ENCODE data around the gene ASB1.

Gene ASB1

GRCh38 chr2:238426568-238427434 lies at the start of gene ASB1:
ASB1 (plus strand) TSS chr2:238426927; CDS start chr2:238427071, 144 bp downstream.
- no peak for TF ChIP-seq CTCF (IDR thresholded peaks at IDR 0.05; ENCODE audit: low read depth, low read length)
- peak within 1 kb of the TSS; percentile 97 for H3K4me3 ChIP-seq (ENCODE audit: low read depth, low read length)

GRCh38 chr2:238378230-238379095 lies 48.3 kb upstream of the ASB1 start:
- TF ChIP-seq CTCF (IDR thresholded peaks at IDR 0.05; ENCODE audit: low read depth, low read length), result no peak
- H3K4me3 ChIP-seq (ENCODE audit: low read depth, low read length), result no peak overlapping the region

- no peak for TF ChIP-seq CTCF (IDR thresholded peaks at IDR 0.05; ENCODE audit: low read depth, low read length)
- H3K4me3 ChIP-seq (ENCODE audit: low read depth, low read length), result no peak overlapping the region
Observed at GRCh38 chr2:238379096-238379810, 47.5 kb upstream of the ASB1 start.

- TF ChIP-seq CTCF (IDR thresholded peaks at IDR 0.05; ENCODE audit: low read depth, low read length), result no peak
- H3K4me3 ChIP-seq (ENCODE audit: low read depth, low read length), result no peak overlapping the region
Observed at GRCh38 chr2:238380336-238380735, 46.4 kb upstream of the ASB1 start.

- no peak for TF ChIP-seq CTCF (IDR thresholded peaks at IDR 0.05; ENCODE audit: low read depth, low read length)
- H3K4me3 ChIP-seq (ENCODE audit: low read depth, low read length), result no peak overlapping the region
Observed at GRCh38 chr2:238380785-238381184, 45.9 kb upstream of the ASB1 start.

GRCh38 chr2:238381341-238382115 lies 45.2 kb upstream of the ASB1 start:
- TF ChIP-seq CTCF (IDR thresholded peaks at IDR 0.05; ENCODE audit: low read depth, low read length), result no peak
- no peak overlapping the region for H3K4me3 ChIP-seq (ENCODE audit: low read depth, low read length)

Data from WI38 (cell line).